Thyroid gland (tissue), 4 donors: ENCODE measurements around the gene BHMT2. TPM values are rescaled to one million over a fixed set of nuclear protein-coding genes. Genes with fewer than 3 reads are reported as not detected.

Experiments
- DNase-seq, 2 donors: peaks; one replicate each; pipeline ENCODE4 v3.0.0-alpha.2; 2019
- H3K27ac ChIP-seq, 3 donors: fragments of 200-600 bp; sonication (generic); 1 replicate in 2 of 3; 2 replicates in 1 of 3; pipeline ENCODE4 v1.5.1; 2016 to 2019; ENCODE audit warnings: mild to moderate bottlenecking in 1 of 3, moderate library complexity in 1 of 3
- H3K27me3 ChIP-seq: fragments of 200-600 bp; sonication (generic); one replicate; pipeline ENCODE4 v1.5.1; 2019
- H3K36me3 ChIP-seq, 2 donors: fragments of 200-600 bp; sonication (generic); one replicate each; pipeline ENCODE4 v1.5.1; 2016 to 2019
- H3K4me1 ChIP-seq, 2 donors: fragments of 200-600 bp; sonication (generic); one replicate each; pipeline ENCODE4 v1.5.1; 2017 to 2019
- H3K4me3 ChIP-seq, 3 donors: fragments of 200-600 bp; sonication (generic); replicated peaks in 1 of 3; 1 replicate in 2 of 3; 2 replicates in 1 of 3; pipeline ENCODE4 v1.5.1; 2016; ENCODE audit warnings: mild to moderate bottlenecking in 1 of 3
- H3K9me3 ChIP-seq: fragments of 200-600 bp; sonication (generic); one replicate; pipeline ENCODE4 v1.5.1; 2017
- POLR2A ChIP-seq, 2 donors: fragments of 450-650 bp; IDR thresholded peaks; one replicate each; pipeline ENCODE4 v1.6.1; 2017; ENCODE audit warnings: antibody characterized with exemption in 2 of 2, mild to moderate bottlenecking in 2 of 2, moderate library complexity in 1 of 2
- WGBS, 2 donors: methylation state at CpG; one replicate each; pipeline ENCODE4 v1.1.5; 2017; 5-methylcytosine and 5-hydroxymethylcytosine counted together
- intact Hi-C: fragments of 100-400 bp; cut with DNase I; formaldehyde crosslinking; loops from one replicate; pipeline ENCODE4 v1.15.1; 2023
- total RNA-seq, 4 donors: library from RNA; depleted of rRNA; stranded (reverse); fragments of >200 nt; gene quantifications; one replicate each; pipeline ENCODE4 v1.2.3, GENCODE V29; 2016
- TF ChIP-seq, protein P1 (sequence below), 6 experiments: fragments of 200-600 bp in 3 of 6; fragments of 450-650 bp in 3 of 6; sonication (generic) in 3 of 6; IDR thresholded peaks; one replicate each; pipeline ENCODE4 v1.5.1; 2016 to 2019; ENCODE audit warnings: antibody characterized with exemption in 6 of 6, mild to moderate bottlenecking in 2 of 6, inconsistent platforms in 1 of 6, moderate library complexity in 1 of 6

The BHMT2 gene
- total RNA-seq, 4 donors from 2014 or later, result 46.1 to 126 (median 65.4) TPM

DNA sequence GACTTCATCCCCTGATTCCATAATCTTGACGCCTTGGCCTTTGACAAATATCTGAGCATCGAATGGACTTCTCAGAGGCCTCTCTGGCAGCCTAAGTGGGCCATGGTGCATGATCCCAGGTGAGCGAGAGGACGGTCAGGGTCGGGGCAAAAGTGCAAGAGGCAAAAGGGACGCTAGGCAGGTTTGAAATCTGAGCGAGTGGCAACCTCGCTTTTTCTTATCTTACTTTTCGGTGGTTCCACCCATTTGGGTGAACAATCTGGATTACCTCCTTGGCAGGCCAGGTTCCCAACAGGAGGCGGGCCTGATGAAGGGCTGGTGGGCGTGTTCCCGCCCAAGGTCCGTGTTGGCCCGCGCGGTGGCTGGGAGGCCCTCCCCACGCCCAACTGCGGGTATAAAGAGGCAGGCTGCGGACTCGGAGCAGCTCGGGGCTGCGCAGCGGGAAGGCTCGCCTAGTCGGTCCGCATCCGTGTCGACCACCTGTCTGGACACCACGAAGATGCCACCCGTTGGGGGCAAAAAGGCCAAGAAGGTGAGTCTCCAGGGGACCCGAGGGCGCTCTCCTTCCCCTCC is 41.9 kb downstream of the BHMT2 start, which contains the start of gene BHMT:
Gene BHMT, plus strand, starts transcription at position 423 of the 573 bp plus-strand sequence. Its CDS starts 77 bp downstream, at position 500.
- no peak for TF ChIP-seq POLR2A (IDR thresholded peaks at IDR 0.05)
- TF ChIP-seq, protein P1, sequence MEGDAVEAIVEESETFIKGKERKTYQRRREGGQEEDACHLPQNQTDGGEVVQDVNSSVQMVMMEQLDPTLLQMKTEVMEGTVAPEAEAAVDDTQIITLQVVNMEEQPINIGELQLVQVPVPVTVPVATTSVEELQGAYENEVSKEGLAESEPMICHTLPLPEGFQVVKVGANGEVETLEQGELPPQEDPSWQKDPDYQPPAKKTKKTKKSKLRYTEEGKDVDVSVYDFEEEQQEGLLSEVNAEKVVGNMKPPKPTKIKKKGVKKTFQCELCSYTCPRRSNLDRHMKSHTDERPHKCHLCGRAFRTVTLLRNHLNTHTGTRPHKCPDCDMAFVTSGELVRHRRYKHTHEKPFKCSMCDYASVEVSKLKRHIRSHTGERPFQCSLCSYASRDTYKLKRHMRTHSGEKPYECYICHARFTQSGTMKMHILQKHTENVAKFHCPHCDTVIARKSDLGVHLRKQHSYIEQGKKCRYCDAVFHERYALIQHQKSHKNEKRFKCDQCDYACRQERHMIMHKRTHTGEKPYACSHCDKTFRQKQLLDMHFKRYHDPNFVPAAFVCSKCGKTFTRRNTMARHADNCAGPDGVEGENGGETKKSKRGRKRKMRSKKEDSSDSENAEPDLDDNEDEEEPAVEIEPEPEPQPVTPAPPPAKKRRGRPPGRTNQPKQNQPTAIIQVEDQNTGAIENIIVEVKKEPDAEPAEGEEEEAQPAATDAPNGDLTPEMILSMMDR (IDR thresholded peaks at IDR 0.05), result no peak
- Histone ChIP-seq H3K36me3 (no peaks in the 10 kb centered on the region), H3K27me3 (peaks cover 8% of the 10 kb centered on the region), H3K4me1 (peaks cover 0 to 3% of the 10 kb centered on the region in 2 donors), H3K4me3 (no peak within 1 kb of the TSS), H3K9me3 (no peaks in the 10 kb centered on the region), H3K27ac (no peak within 1 kb of the TSS)
- DNase-seq, result no peak
- intact Hi-C loops, result no loop called here
- 27 to 30% methylated on average over 23 to 31 of the region's 32 CpGs for WGBS, 2 donors

DNA sequence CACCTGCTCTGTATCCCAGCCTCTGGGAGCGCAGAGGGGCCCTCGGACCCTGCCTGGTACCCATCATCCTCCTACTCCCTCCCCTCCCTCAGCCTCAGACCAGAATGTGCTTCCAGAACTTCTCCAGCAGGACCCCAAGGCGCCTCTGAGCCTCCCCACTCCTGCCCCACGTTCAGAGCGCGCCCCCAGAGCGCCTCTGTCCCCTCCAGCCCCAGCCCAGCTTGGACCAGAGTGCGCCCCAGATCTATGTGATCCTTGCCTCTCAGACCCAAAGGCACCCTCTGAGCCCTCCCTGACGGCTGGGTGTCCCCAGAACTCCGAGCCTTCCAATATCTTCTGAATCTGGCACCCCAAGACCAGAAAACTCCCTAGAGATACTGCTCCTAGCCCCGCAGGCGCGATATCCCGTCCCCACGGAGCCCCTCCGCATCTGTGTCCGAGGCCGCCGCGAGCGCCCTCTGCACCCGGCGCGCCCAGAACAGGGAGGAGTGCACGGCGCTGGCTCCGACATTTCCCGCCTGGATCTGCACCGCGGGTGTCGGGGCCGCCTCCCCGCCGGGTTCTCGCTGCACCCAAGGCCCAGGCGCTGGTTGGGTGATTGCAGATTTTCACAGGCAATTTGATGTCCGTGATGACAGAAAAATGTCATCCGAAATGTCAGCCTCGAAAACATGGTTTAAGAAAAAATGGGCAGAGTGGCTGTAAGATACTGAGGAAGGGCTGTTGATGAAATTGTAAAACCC is 42.6 kb downstream of the BHMT2 start:
- Histone ChIP-seq H3K27ac (no peak overlapping the region), H3K4me3 (no peak overlapping the region), H3K36me3 (no peaks in the 10 kb centered on the region), H3K9me3 (no peaks in the 10 kb centered on the region), H3K4me1 (peaks cover 0 to 3% of the 10 kb centered on the region in 2 donors), H3K27me3 (peaks cover 8% of the 10 kb centered on the region)
- TF ChIP-seq, protein P1 (IDR thresholded peaks at IDR 0.05), result no peak
- TF ChIP-seq POLR2A (IDR thresholded peaks at IDR 0.05), result no peak
- intact Hi-C loops, result no loop called here
- no peak for DNase-seq
- WGBS, 2 donors, result 10 to 11% methylated on average over 26 to 29 of the region's 39 CpGs

DNA sequence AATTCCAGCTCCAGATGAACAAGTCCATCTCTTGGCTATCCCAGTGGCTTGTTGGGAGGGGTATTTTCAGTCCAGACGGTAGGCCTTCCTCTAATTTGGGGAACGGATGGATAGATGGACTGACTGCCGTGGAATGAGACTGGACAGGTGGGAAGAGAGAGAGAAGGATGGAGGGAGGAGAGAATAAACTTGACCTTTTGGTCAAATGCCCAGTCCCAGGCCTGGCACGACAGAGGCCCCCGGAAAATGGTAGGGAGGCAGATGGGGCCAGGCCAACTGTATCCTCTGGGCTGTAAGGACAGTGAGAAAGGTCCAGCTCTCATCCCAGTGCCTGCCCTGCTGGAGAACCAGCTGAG is 43.1 kb downstream of the BHMT2 start:
- intact Hi-C loops, result no loop called here
- peaks cover 0 to 3% of the 10 kb centered on the region in 2 donors for H3K4me1 ChIP-seq

GRCh38 chr5:79119486-79119885 is 49.9 kb downstream of the BHMT2 start:
- Histone ChIP-seq H3K4me1 (no peaks in the 10 kb centered on the region), H3K36me3 (no peaks in the 10 kb centered on the region), H3K27me3 (no peaks in the 10 kb centered on the region), H3K4me3 (no peak overlapping the region), H3K27ac (no peak overlapping the region), H3K9me3 (no peaks in the 10 kb centered on the region)
- no peak for TF ChIP-seq POLR2A (IDR thresholded peaks at IDR 0.05)
- TF ChIP-seq, protein P1 (IDR thresholded peaks at IDR 0.05), result no peak
- intact Hi-C loops, result no loop called here
- 82 to 88% methylated on average over 4 of the region's 4 CpGs for WGBS, 2 donors
- DNase-seq, result no peak

More for the DNA sequence above, 43.1 kb downstream of the BHMT2 start:
- H3K27me3 ChIP-seq, result peaks cover 8% of the 10 kb centered on the region
- no peaks in the 10 kb centered on the region for H3K36me3 ChIP-seq
- WGBS, 2 donors, result 79 to 87% methylated on average over 5 of the region's 5 CpGs
- no peak for TF ChIP-seq POLR2A (IDR thresholded peaks at IDR 0.05)
- TF ChIP-seq, protein P1 (IDR thresholded peaks at IDR 0.05), result no peak
- no peak for DNase-seq
- no peak overlapping the region for H3K4me3 ChIP-seq
- H3K9me3 ChIP-seq, result no peaks in the 10 kb centered on the region
- H3K27ac ChIP-seq, result no peak overlapping the region

DNA sequence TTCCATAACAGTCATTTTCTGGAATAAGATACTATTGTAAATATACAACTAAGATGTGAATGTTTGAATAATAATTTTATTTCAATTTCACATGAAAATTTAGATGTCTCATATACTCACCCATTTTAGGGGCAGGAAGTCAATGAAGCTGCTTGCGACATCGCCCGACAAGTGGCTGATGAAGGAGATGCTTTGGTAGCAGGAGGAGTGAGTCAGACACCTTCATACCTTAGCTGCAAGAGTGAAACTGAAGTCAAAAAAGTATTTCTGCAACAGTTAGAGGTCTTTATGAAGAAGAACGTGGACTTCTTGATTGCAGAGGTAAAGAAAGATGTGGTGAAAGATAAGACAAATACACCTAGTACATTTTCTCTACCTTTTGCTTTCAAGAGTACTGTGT is 50.7 kb downstream of the BHMT2 start:
- TF ChIP-seq, protein P1 (IDR thresholded peaks at IDR 0.05), result no peak
- no peak for TF ChIP-seq POLR2A (IDR thresholded peaks at IDR 0.05)
- WGBS, 2 donors, result 92 to 95% methylated on average over 4 of the region's 4 CpGs
- no peaks in the 10 kb centered on the region for H3K4me1 ChIP-seq
- H3K4me3 ChIP-seq, result no peak overlapping the region
- no peaks in the 10 kb centered on the region for H3K9me3 ChIP-seq
- H3K36me3 ChIP-seq, result no peaks in the 10 kb centered on the region
- no peak for DNase-seq
- intact Hi-C loops, result no loop called here
- H3K27ac ChIP-seq, result no peak overlapping the region
- no peaks in the 10 kb centered on the region for H3K27me3 ChIP-seq
